NCI-H2196 treated with DMSO at 0.1 percent for 48 hours (cell line): ENCODE results near the gene SEMA4D.
"Not testable (repeated sequence)": the region's sequence is repeated elsewhere in the genome, so short reads cannot be mapped to it uniquely, and the experiment has no call there.

Source experiments
- DNase-seq: peaks from one replicate; lab custom pipeline; 2025; ENCODE audit not compliant: unreplicated experiment; lab: John Stamatoyannopoulos, UW

Gene SEMA4D

GRCh38 chr9:89483592-89484474, 14.1 kb downstream of the SEMA4D start:
- DNase-seq = no peak

GRCh38 chr9:89482901-89483361, 15.0 kb downstream of the SEMA4D start:
- DNase-seq = no peak

- no peak for DNase-seq
Observed at GRCh38 chr9:89482056-89482851, 15.7 kb downstream of the SEMA4D start.

GRCh38 chr9:89481538-89481915, 16.4 kb downstream of the SEMA4D start:
- DNase-seq = no peak

GRCh38 chr9:89480825-89481537, 16.9 kb downstream of the SEMA4D start:
- no peak for DNase-seq

- not testable (repeated sequence) for DNase-seq
Observed at GRCh38 chr9:89480372-89480771, 17.5 kb downstream of the SEMA4D start.

GRCh38 chr9:89479669-89480011, 18.3 kb downstream of the SEMA4D start:
- not testable (repeated sequence) for DNase-seq

- DNase-seq = no peak
Observed at GRCh38 chr9:89478821-89479668, 18.9 kb downstream of the SEMA4D start.

GRCh38 chr9:89477811-89478630, 19.9 kb downstream of the SEMA4D start:
- DNase-seq = peak; percentile 23

GRCh38 chr9:89477384-89477783, 20.5 kb downstream of the SEMA4D start:
- DNase-seq = no peak

GRCh38 chr9:89476546-89476945, 21.4 kb downstream of the SEMA4D start:
- DNase-seq = no peak

GRCh38 chr9:89475891-89476440, 21.9 kb downstream of the SEMA4D start:
- no peak for DNase-seq

GRCh38 chr9:89474939-89475338, 23.0 kb downstream of the SEMA4D start:
- no peak for DNase-seq

GRCh38 chr9:89473762-89474469, 24.0 kb downstream of the SEMA4D start:
- DNase-seq = peak; percentile 13

GRCh38 chr9:89471796-89472320, 26.1 kb downstream of the SEMA4D start:
- DNase-seq = not testable (repeated sequence)

- no peak for DNase-seq
Observed at GRCh38 chr9:89471390-89471789, 26.5 kb downstream of the SEMA4D start.

- no peak for DNase-seq
Observed at GRCh38 chr9:89470224-89470839, 27.6 kb downstream of the SEMA4D start.

GRCh38 chr9:89469003-89469402, 28.9 kb downstream of the SEMA4D start:
- no peak for DNase-seq
